GM21360 (cell line): ENCODE data around the gene IMPDH1.

Experiments used
- ATAC-seq: cut with Tn5 transposase; IDR thresholded peaks from one replicate; pipeline ENCODE4 v1.9.1; 2021; ENCODE audit warnings: mild to moderate bottlenecking, moderate library complexity; ENCODE audit not compliant: unreplicated experiment

IMPDH1 gene

GRCh38 chr7:128406314-128407232, 3.2 kb downstream of the IMPDH1 start:
- ATAC-seq = no peak

DNA sequence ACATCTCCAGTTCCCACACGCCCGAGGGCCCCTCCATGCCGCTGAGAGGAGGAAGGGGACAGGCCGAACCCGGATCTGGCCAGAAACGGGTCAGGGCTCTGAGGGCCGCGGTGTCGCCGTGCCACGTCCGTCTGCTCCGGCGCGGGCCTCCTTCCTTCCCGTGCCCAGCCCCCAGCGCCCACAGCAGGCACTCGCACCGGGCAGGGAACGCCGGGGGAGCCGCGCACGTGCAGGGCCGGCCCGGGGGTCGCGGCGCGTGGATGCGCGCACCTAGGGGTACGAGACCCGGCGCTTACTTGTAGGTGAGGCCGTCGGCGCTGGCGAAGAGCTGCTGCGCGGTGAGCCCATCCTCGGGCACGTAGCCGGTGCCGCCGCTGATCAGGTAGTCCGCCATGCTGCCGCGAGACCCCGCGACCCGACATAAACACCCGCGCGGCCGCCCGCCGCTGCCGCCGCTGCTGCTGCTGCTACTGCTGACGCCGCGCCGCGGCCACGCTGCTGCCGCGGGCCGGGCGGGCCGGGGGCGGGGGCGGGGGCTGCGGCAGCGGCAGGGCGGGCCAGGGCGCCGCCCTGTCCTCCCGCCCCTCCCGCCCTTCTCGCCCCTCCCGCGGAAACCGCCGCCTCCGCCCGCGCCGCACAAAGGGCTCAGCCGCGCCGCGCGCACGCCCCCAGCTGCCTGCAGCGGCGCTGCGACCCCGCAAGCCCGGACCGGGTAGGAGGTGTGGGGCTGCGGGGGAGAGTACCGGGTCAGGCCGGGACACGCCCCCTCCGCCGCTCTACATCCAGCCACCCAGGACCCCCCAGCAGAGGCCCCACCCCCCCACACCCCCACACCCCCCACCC, 4.1 kb downstream of the IMPDH1 start:
- no peak for ATAC-seq

DNA sequence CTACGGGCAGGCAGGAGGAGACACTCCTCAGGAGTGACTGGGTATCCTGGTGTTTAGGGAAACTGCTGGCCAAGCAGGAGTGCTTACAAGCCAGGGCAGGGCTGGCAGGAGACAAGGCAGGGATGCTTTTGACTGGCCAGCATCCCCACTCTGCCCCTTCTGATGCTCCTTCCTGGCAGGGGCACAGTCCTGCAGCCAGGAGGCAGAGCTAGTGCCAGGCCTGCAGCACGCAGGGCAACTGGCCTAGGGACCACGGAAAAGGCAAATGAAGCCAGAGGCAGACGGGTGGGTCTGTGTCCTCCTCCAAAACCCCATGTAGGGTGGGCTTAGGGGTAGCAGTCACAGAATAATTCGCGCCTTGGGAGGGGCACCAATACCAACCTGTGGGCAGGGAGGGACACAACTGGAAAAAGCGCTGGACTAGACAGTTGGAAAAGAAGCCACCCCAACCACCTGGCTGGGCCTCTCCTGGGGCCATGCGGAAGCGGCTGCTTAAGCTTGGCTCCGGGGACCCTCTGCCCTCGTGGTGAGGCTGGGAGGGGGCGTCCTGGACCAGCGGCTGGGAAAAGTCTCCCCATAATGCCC, 4.8 kb downstream of the IMPDH1 start:
- no peak for ATAC-seq

DNA sequence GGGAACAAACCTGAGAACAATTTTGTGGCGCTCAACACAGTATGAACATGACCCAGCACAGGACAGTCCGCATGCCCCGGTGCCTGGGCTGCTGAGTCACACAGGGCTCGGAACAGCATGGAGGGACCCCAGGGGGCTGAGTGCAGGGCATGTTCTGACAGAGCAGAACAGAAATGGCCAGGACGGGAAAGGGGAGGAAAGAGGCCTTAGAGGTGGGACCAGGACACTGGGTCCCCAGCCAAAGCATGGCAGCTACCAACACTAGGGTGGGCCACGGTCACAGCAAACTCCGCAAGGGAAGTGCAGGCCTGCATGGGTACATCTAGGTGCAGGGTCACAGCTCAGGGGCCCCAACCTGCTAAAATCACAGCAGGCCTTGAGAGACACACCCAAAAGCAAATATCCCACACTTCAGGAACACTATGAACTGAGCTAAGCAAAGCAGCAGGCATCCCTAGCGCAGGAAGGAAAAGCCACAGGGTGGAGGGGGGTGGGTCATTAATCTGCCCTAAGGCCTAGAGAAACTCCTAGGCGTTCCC, 5.6 kb downstream of the IMPDH1 start:
- no peak for ATAC-seq

DNA sequence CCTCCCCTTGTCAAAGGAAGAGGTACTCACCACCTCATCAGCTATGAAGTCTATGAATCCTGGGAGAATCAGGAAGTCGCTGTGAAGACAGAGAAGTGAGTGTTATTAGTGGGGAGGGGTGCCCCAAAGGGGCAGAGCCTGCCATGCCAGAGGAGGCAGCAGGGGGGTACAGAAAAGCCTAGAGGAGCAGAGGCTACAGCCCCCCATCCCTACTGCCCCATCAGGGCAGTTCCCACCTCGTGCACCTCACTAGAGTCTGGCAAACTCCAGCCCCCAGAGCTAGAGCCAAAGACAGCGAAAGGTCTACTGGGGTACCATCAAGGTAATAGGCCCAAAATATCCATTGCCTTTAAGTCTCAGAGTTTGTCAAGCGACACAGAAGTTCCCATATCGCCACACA, 6.1 kb downstream of the IMPDH1 start:
- no peak for ATAC-seq

DNA sequence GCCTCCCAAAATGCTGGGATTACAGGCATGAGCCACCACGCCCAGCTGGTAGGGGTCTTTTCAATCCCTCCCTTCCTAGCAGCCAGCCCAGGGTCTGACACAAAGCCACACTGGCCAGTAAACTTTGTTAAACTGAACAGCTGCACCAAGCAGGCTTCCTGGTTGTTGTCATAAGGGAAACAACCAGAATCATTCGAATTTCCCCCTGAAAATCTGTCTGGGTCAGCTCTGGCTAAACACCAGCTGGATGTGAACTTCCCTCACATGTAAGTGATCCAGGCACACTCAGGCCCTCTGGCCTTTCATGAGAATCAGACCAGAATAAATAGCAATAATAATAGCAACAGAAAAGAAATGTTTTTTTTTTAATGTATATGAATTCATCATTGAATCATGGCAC, 7.4 kb downstream of the IMPDH1 start:
- no peak for ATAC-seq

GRCh38 chr7:128400566-128400965, 9.2 kb downstream of the IMPDH1 start:
- ATAC-seq = no peak

GRCh38 chr7:128399991-128400390, 9.8 kb downstream of the IMPDH1 start:
- no peak for ATAC-seq

- ATAC-seq = no peak
Measured at GRCh38 chr7:128398841-128399135, 11.0 kb downstream of the IMPDH1 start.

DNA sequence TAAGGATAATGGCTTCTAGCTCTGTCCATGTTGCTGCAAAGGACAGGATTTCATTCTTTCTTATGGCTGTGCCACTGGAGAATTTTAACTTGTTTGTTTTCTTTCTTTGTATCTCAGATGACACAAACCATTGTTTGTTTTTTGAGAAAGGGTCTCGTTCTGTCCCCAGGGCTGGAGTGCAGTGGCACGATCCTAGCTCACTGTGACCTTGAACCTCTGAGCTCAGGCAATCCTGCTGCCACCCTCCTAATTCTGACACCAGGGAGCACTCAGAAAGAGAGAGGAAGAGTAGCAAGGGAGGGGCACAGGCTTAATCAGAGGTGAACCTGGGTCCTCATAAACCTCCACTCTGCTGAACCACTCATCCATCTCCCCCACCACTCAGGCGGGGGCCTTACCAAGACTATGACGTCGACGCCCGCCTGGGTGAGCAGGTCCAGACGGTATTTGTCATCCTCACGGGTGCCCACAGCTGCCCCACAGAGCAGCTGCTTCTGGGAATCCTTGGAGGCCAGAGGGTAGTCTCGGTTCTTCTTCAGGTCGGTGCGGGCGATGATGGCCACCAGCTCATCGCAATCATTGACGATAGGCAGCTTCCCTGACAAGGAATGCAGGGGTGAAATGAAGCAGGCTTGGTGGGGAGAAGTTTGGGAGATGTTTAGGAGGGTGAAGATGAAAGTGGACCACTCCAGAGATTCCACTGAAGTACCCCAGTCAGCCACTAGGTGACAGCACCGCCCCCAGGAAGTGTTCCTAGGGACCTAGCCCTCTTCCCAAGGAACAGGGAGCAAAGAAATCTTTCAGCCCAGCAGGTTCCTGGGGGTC, 11.6 kb downstream of the IMPDH1 start:
- no peak for ATAC-seq

DNA sequence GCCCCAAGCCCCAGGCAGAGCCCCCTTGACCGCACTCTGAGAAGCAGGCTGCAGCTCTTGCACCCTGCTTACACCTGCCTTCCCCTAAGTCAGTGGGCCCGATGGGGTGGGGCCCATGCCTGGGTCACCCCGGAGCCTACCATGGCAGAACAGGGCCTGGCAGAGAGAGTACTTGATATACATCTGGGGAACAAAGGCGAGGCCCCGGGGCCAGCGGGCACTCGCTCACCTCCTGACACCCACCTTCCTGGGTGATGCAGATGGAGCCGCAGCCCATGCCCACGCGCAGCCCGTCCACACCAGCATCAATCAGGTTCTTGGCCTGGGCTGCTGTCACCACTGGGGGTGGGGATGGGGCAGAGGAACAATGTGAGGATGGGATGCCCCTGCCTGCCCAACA, 13.4 kb downstream of the IMPDH1 start:
- ATAC-seq = no peak

DNA sequence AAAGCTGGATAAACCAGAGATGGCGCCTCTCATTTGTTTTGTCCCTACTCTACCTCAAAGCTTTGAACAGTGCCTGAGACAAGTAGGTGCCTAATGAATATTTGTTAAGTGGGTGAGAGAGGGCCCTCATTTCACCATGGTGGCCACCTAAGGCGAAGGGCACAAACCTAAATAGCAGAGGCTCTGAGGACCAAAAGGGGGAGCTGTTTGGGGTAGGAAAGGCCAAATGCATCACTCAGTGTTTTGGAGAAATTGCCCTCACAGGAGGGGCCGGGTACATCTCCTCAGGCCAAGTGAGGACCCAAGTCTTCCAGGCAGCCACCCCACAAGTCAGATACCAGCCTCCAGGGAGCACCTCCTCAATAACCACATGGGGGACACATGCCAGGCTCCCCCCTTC, 14.0 kb downstream of the IMPDH1 start:
- ATAC-seq = no peak

DNA sequence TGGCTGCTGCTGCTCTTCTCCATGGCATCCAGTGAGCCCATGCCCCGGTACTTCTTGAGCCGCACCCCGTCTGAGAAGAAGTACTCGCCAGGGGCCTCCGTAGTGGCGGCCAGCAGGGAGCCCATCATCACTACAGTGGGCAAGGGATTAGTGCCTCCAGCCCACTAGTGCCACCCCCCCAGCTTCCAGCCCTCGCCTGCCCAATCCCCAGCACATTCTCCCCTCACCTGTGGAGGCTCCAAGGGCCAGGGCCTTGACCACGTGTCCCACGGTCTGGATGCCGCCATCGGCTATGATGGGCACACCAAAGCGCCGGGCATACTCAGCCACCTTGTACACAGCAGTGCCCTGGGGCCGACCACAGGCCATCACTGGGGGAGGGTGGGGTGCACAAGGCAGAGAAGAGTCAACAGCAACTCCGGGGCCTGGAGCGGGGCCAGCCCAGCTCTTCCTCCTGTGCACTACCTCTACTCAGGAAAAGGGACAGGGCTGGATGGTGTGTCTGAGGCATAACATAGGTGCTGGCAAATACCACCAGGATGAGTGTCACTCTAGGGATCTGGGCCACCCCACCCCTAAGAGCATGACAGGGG, 14.8 kb downstream of the IMPDH1 start:
- no peak for ATAC-seq

GRCh38 chr7:128393526-128394330, 16.1 kb downstream of the IMPDH1 start:
- ATAC-seq = no peak

- ATAC-seq = no peak
Measured at GRCh38 chr7:128392446-128393327, 17.1 kb downstream of the IMPDH1 start.

- no peak for ATAC-seq
Measured at GRCh38 chr7:128391805-128392204, 18.0 kb downstream of the IMPDH1 start.

GRCh38 chr7:128390871-128391565, 18.8 kb downstream of the IMPDH1 start:
- ATAC-seq = no peak
